DOHH2 (cell line): ENCODE measurements around the gene ACVR1B.

Experiments used
- H3F3A ChIP-seq: fragments of 200-600 bp; sonication (generic), shearing (Covaris generic); 2 replicates; pipeline ENCODE4 v1.6.0; 2016; ENCODE audit warnings: antibody characterized with exemption, mild to moderate bottlenecking; ENCODE audit not compliant: control insufficient read depth, insufficient read depth
- H3K27ac ChIP-seq: fragments of 200-600 bp; sonication (generic); 2 replicates; pipeline ENCODE4 v1.5.1; 2014; ENCODE audit warnings: low read depth, mild to moderate bottlenecking, low read length, moderate library complexity
- H3K27me3 ChIP-seq: fragments of 200-600 bp; sonication (generic); 2 replicates; pipeline ENCODE4 v1.6.1; 2014; ENCODE audit warnings: mild to moderate bottlenecking, low read length, mixed read lengths; ENCODE audit not compliant: control insufficient read depth
- H3K36me3 ChIP-seq: fragments of 200-600 bp; sonication (generic); 2 replicates; pipeline ENCODE4 v1.6.1; 2014; ENCODE audit warnings: mild to moderate bottlenecking, low read length, moderate library complexity, mixed read lengths; ENCODE audit not compliant: control insufficient read depth
- H3K4me1 ChIP-seq: fragments of 200-600 bp; sonication (generic); 2 replicates; pipeline ENCODE4 v1.6.1; 2014; ENCODE audit warnings: mild to moderate bottlenecking, low read length, mixed read lengths; ENCODE audit not compliant: control insufficient read depth
- H3K4me2 ChIP-seq: fragments of 200-600 bp; sonication (generic); 2 replicates; pipeline ENCODE4 v1.6.0; 2014; ENCODE audit warnings: mild to moderate bottlenecking, low read length, moderate library complexity
- H3K4me3 ChIP-seq: fragments of 200-600 bp; sonication (generic); 2 replicates; pipeline ENCODE4 v1.5.1; 2014; ENCODE audit warnings: mild to moderate bottlenecking, low read length, mixed read lengths
- H3K79me2 ChIP-seq: fragments of 200-600 bp; sonication (generic); 2 replicates; pipeline ENCODE4 v1.6.1; 2014; ENCODE audit warnings: mild to moderate bottlenecking, low read length, mixed read lengths; ENCODE audit not compliant: control insufficient read depth
- H3K9me2 ChIP-seq: fragments of 200-600 bp; sonication (generic); replicated peaks from 2 replicates; pipeline ENCODE4 v1.6.1; 2014; ENCODE audit warnings: mild to moderate bottlenecking, low read length, mixed read lengths; ENCODE audit not compliant: control insufficient read depth
- H3K9me3 ChIP-seq: fragments of 200-600 bp; sonication (generic); 2 replicates; pipeline ENCODE4 v1.6.1; 2014; ENCODE audit warnings: antibody characterized with exemption, low read length, mixed read lengths; ENCODE audit not compliant: control insufficient read depth, insufficient read depth
- H4K20me1 ChIP-seq: fragments of 200-600 bp; sonication (generic); 2 replicates; pipeline ENCODE4 v1.6.0; 2014; ENCODE audit warnings: low read depth, mild to moderate bottlenecking, antibody characterized with exemption, low read length, moderate library complexity; ENCODE audit not compliant: control insufficient read depth, insufficient read depth
- CTCF ChIP-seq: fragments of 200-600 bp; sonication (generic); IDR thresholded peaks from one replicate; pipeline ENCODE4 v1.5.1; 2014; ENCODE audit warnings: antibody characterized with exemption, mild to moderate bottlenecking, low read depth, low read length; ENCODE audit not compliant: poor library complexity, severe bottlenecking
- EZH2phosphoT487 ChIP-seq: fragments of 200-600 bp; sonication (generic); IDR thresholded peaks from 2 replicates; pipeline ENCODE4 v1.6.1; 2017; ENCODE audit warnings: borderline replicate concordance, mild to moderate bottlenecking, antibody characterized with exemption, low read length, moderate library complexity, mixed read lengths

ACVR1B gene

DNA sequence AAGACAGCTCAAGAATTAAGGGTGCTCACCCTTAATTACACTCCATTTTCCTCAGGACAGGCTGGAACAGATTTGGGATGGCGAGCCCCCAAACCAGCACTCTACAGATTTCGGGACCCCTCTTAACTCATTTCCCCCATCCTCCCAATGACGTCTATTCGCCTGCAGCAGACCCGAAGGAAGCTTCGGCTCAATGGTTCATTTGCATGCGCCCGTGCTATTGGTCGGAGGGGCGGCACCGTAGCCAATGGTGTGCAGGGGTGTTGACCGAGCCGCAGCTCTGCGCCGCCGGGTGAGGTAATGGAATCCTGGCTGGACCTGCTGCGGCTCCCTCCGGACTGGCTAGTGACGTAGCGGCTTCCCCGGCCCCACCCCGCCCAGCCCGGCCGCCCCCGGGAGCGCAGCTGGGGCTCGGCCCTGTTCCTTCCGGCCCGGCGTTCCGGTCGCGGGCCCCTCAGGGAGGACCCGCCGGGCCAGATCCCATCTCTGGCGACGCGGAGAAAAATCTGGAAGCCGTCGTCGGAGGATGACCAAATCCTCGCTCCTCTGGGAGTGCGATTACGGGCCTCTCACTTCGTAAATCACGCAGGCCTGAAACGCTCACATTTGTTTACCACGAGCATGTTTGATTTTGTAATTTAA is 81.4 kb downstream of the ACVR1B start:
- H3K9me3 ChIP-seq = no peaks in the 10 kb centered on the region
- TF ChIP-seq CTCF (no peak), EZH2phosphoT487 (no peak)
- peak overlapping the region; percentile 72 for H3K4me3 ChIP-seq
- no peaks in the 10 kb centered on the region for H3K27me3 ChIP-seq
- peaks cover 47% of the 10 kb centered on the region for H3K4me1 ChIP-seq
- H3K36me3 ChIP-seq = no peaks in the 10 kb centered on the region
- H3K4me2 ChIP-seq = peak overlapping the region; percentile 93
- H3K27ac ChIP-seq = peak overlapping the region; percentile 64
- no peaks in the 10 kb centered on the region for H3K9me2 ChIP-seq
- H3F3A ChIP-seq = peaks cover 23% of the 10 kb centered on the region
- no peaks in the 10 kb centered on the region for H4K20me1 ChIP-seq
- peaks cover 5% of the 10 kb centered on the region for H3K79me2 ChIP-seq

- no peaks in the 10 kb centered on the region for H3K9me2 ChIP-seq
- peak overlapping the region; percentile 58 for H3K27ac ChIP-seq
- no peaks in the 10 kb centered on the region for H3K9me3 ChIP-seq
- no peaks in the 10 kb centered on the region for H3K36me3 ChIP-seq
- H4K20me1 ChIP-seq = no peaks in the 10 kb centered on the region
- H3K4me2 ChIP-seq = peak overlapping the region; percentile 93
- H3K4me1 ChIP-seq = peaks cover 54% of the 10 kb centered on the region
- no peak for TF ChIP-seq CTCF
- TF ChIP-seq EZH2phosphoT487 = no peak
- H3F3A ChIP-seq = peaks cover 25% of the 10 kb centered on the region
- no peaks in the 10 kb centered on the region for H3K27me3 ChIP-seq
- peak overlapping the region; percentile 72 for H3K4me3 ChIP-seq
- H3K79me2 ChIP-seq = peaks cover 10% of the 10 kb centered on the region
These were observed 82.1 kb downstream of the ACVR1B start for GRCh38 chr12:52033446-52034140.

GRCh38 chr12:52035190-52035589 is 83.7 kb downstream of the ACVR1B start:
- Histone ChIP-seq H3K9me3 (no peaks in the 10 kb centered on the region), H3K4me1 (peaks cover 70% of the 10 kb centered on the region), H3F3A (peaks cover 25% of the 10 kb centered on the region), H3K27me3 (no peaks in the 10 kb centered on the region), H3K9me2 (no peaks in the 10 kb centered on the region), H3K4me3 (no peak overlapping the region), H3K27ac (no peak overlapping the region), H3K36me3 (no peaks in the 10 kb centered on the region), H4K20me1 (no peaks in the 10 kb centered on the region), H3K4me2 (no peak overlapping the region), H3K79me2 (peaks cover 26% of the 10 kb centered on the region)
- TF ChIP-seq CTCF (no peak), EZH2phosphoT487 (no peak)
